ENCODE results near the gene CYGB. TPM values are rescaled to one million over a fixed set of nuclear protein-coding genes. Genes with fewer than 3 reads are reported as not detected.
"Not testable (repeated sequence)": the region's sequence is repeated elsewhere in the genome, so short reads cannot be mapped to it uniquely, and the experiment has no call there.

The CYGB gene
- total RNA-seq, 4 donors from 2014 or later: 1.3 to 12.8 (median 6.9) TPM

GRCh38 chr17:76519048-76519966 is 18.2 kb downstream of the CYGB start:
- H3K4me1 ChIP-seq: peaks cover 14 to 34% (median 15%) of the 10 kb centered on the region in 3 donors
- intact Hi-C loops (cut with DNase I): no loop called here
- DNase-seq: no peak
- TF ChIP-seq CTCF (IDR thresholded peaks at IDR 0.05) (no peak), POLR2A (IDR thresholded peaks at IDR 0.05) (no peak)
- no peak overlapping the region for H3K4me3 ChIP-seq
- peaks cover 0 to 16% (median 0%) of the 10 kb centered on the region in 4 donors for H3K27me3 ChIP-seq
- no peaks in the 10 kb centered on the region for H3K36me3 ChIP-seq
- H3K27ac ChIP-seq: no peak overlapping the region
- 70 to 73% methylated on average over 12 to 13 of the region's 15 CpGs for WGBS, 2 donors
- H3K9me3 ChIP-seq: no peaks in the 10 kb centered on the region

- WGBS, 2 donors: 100% methylated on average over 3 to 4 of the region's 11 CpGs
- H3K9me3 ChIP-seq: no peaks in the 10 kb centered on the region
- no peaks in the 10 kb centered on the region for H3K36me3 ChIP-seq
Observed at GRCh38 chr17:76517638-76518038, 19.9 kb downstream of the CYGB start.

GRCh38 chr17:76515274-76515949 is 22.1 kb downstream of the CYGB start:
- peak overlapping the region; percentile 60 to 84 (median 76) for H3K27ac ChIP-seq
- peak overlapping the region in 3 of 4 donors; percentile 22 to 50 (median 25) for H3K4me3 ChIP-seq
- no peaks in the 10 kb centered on the region for H3K27me3 ChIP-seq
- peaks cover 7 to 40% (median 13%) of the 10 kb centered on the region in 3 donors for H3K4me1 ChIP-seq
- intact Hi-C loops (cut with DNase I): no loop called here
- WGBS, 2 donors: 17 to 29% methylated on average over 10 to 11 of the region's 22 CpGs
- peak in 2 of 4 donors; percentile 34 to 62 for TF ChIP-seq POLR2A (IDR thresholded peaks at IDR 0.05)
- TF ChIP-seq CTCF (IDR thresholded peaks at IDR 0.05): no peak
- H3K36me3 ChIP-seq: no peaks in the 10 kb centered on the region
- no peak for DNase-seq
- no peaks in the 10 kb centered on the region for H3K9me3 ChIP-seq

More at GRCh38 chr17:76517638-76518038, 19.9 kb downstream of the CYGB start:
- Histone ChIP-seq H3K27me3 (peaks cover 0 to 13% (median 0%) of the 10 kb centered on the region in 4 donors), H3K4me3 (no peak overlapping the region), H3K27ac (no peak overlapping the region), H3K4me1 (peaks cover 7 to 23% (median 7%) of the 10 kb centered on the region in 3 donors)
- intact Hi-C loops (cut with DNase I): no loop called here
- DNase-seq: no peak
- TF ChIP-seq CTCF (IDR thresholded peaks at IDR 0.05): no peak
- TF ChIP-seq POLR2A (IDR thresholded peaks at IDR 0.05): no peak

- Histone ChIP-seq H3K27ac (peak overlapping the region in 2 of 4 donors; percentile 72 to 84), H3K4me1 (peaks cover 7 to 40% (median 13%) of the 10 kb centered on the region in 3 donors)
- H3K9me3 ChIP-seq; H3K4me3 ChIP-seq; DNase-seq; intact Hi-C loops (cut with DNase I); H3K36me3 ChIP-seq; H3K27me3 ChIP-seq: not testable (repeated sequence)
- 95% methylated on average over 4 to 6 of the region's 6 CpGs for WGBS, 2 donors
Observed at GRCh38 chr17:76514355-76514754, 23.2 kb downstream of the CYGB start.

GRCh38 chr17:76513306-76513692 is 24.2 kb downstream of the CYGB start:
- Histone ChIP-seq H3K27me3 (peaks cover 0 to 8% (median 0%) of the 10 kb centered on the region in 4 donors), H3K9me3 (no peaks in the 10 kb centered on the region), H3K27ac (no peak overlapping the region), H3K4me3 (no peak overlapping the region), H3K36me3 (no peaks in the 10 kb centered on the region), H3K4me1 (peaks cover 7 to 40% (median 13%) of the 10 kb centered on the region in 3 donors)
- 73 to 79% methylated on average over 6 of the region's 6 CpGs for WGBS, 2 donors
- TF ChIP-seq CTCF (IDR thresholded peaks at IDR 0.05) (no peak), POLR2A (IDR thresholded peaks at IDR 0.05) (no peak)
- no peak for DNase-seq
- intact Hi-C loops (cut with DNase I): no loop called here

Measured in esophagus squamous epithelium (tissue), 5 donors.